Measurements from ENCODE around the gene TRIM2.

TRIM2 gene

GRCh38 chr4:153181293-153181692, 22.9 kb upstream of the TRIM2 start:
- Histone ChIP-seq H2AFZ (ENCODE audit: low read length) (no peak overlapping the region), H2BK15ac (ENCODE audit: low read length) (peak overlapping the region; percentile 0), H2BK120ac (ENCODE audit: low read depth, low read length) (no peak overlapping the region), H3K9me3 (replicated peaks in 1 of 2; ENCODE audit: control insufficient read depth in 2 of 2, insufficient read depth in 1 of 2, low read depth in 1 of 2, low read length in 2 of 2) (no peaks in the 10 kb centered on the region), H4K8ac (ENCODE audit: low read depth, low read length) (no peak overlapping the region), H3K27ac (replicated peaks; ENCODE audit: low read length) (no peak overlapping the region), H3K36me3 (replicated peaks in 1 of 2; ENCODE audit: control insufficient read depth in 2 of 2, insufficient read depth in 2 of 2, low read length in 2 of 2) (no peaks in the 10 kb centered on the region), H3K9ac (ENCODE audit: low read depth, low read length, poor library complexity) (no peak overlapping the region), H3K4ac (ENCODE audit: low read length) (no peak overlapping the region), H3K4me3 (ENCODE audit: low read length in 2 of 2) (no peak overlapping the region), H3K4me1 (ENCODE audit: control insufficient read depth in 2 of 2, insufficient read depth in 1 of 2, low read depth in 1 of 2, low read length in 2 of 2) (peaks cover 3 to 4% of the 10 kb centered on the region in 2 donors), H3K27me3 (ENCODE audit: control insufficient read depth in 3 of 3, insufficient read depth in 3 of 3, low read depth in 1 of 3, low read length in 3 of 3) (no peaks in the 10 kb centered on the region), H2BK12ac (ENCODE audit: low read length) (no peak overlapping the region), H3K18ac (ENCODE audit: low read length) (no peak overlapping the region), H3K4me2 (ENCODE audit: insufficient read depth, low read length, poor library complexity, severe bottlenecking) (no peak overlapping the region), H4K91ac (ENCODE audit: low read depth, low read length, poor library complexity) (no peak overlapping the region), H2AK5ac (ENCODE audit: low read depth, low read length) (no peak overlapping the region), H2BK5ac (ENCODE audit: low read length) (no peak overlapping the region), H3K23ac (ENCODE audit: low read depth, low read length, poor library complexity) (no peak overlapping the region), H3K79me1 (ENCODE audit: low read depth, low read length) (no peaks in the 10 kb centered on the region), H3K14ac (ENCODE audit: low read length) (no peak overlapping the region)
- WGBS, 2 donors (ENCODE audit: extremely low coverage in 2 of 2, insufficient read length in 2 of 2, insufficient replicate concordance in 1 of 2) = no CpG with 5 or more reads among the region's 6 CpGs
- no peak for DNase-seq (ENCODE audit: low spot score)

- no peak for DNase-seq (ENCODE audit: low spot score)
- no peak overlapping the region for H2AK5ac ChIP-seq (ENCODE audit: low read depth, low read length)
- H4K8ac ChIP-seq (ENCODE audit: low read depth, low read length) = no peak overlapping the region
- H2AFZ ChIP-seq (ENCODE audit: low read length) = no peak overlapping the region
- peaks cover 3 to 4% of the 10 kb centered on the region in 2 donors for H3K4me1 ChIP-seq (ENCODE audit: control insufficient read depth in 2 of 2, insufficient read depth in 1 of 2, low read depth in 1 of 2, low read length in 2 of 2)
- no peak overlapping the region for H3K14ac ChIP-seq (ENCODE audit: low read length)
- no CpG with 5 or more reads among the region's 6 CpGs for WGBS, 2 donors (ENCODE audit: extremely low coverage in 2 of 2, insufficient read length in 2 of 2, insufficient replicate concordance in 1 of 2)
- H3K4me2 ChIP-seq (ENCODE audit: insufficient read depth, low read length, poor library complexity, severe bottlenecking) = no peak overlapping the region
- H3K27me3 ChIP-seq (ENCODE audit: control insufficient read depth in 3 of 3, insufficient read depth in 3 of 3, low read depth in 1 of 3, low read length in 3 of 3) = no peaks in the 10 kb centered on the region
- H3K9ac ChIP-seq (ENCODE audit: low read depth, low read length, poor library complexity) = no peak overlapping the region
- no peak overlapping the region for H3K18ac ChIP-seq (ENCODE audit: low read length)
- no peaks in the 10 kb centered on the region for H3K36me3 ChIP-seq (replicated peaks in 1 of 2; ENCODE audit: control insufficient read depth in 2 of 2, insufficient read depth in 2 of 2, low read length in 2 of 2)
- no peak overlapping the region for H3K27ac ChIP-seq (replicated peaks; ENCODE audit: low read length)
- no peak overlapping the region for H3K4ac ChIP-seq (ENCODE audit: low read length)
- H2BK15ac ChIP-seq (ENCODE audit: low read length) = peak overlapping the region; percentile 0
- H3K79me1 ChIP-seq (ENCODE audit: low read depth, low read length) = no peaks in the 10 kb centered on the region
- H3K23ac ChIP-seq (ENCODE audit: low read depth, low read length, poor library complexity) = no peak overlapping the region
- H2BK5ac ChIP-seq (ENCODE audit: low read length) = no peak overlapping the region
- no peak overlapping the region for H2BK12ac ChIP-seq (ENCODE audit: low read length)
- H3K4me3 ChIP-seq (ENCODE audit: low read length in 2 of 2) = no peak overlapping the region
- H3K9me3 ChIP-seq (replicated peaks in 1 of 2; ENCODE audit: control insufficient read depth in 2 of 2, insufficient read depth in 1 of 2, low read depth in 1 of 2, low read length in 2 of 2) = no peaks in the 10 kb centered on the region
- no peak overlapping the region for H4K91ac ChIP-seq (ENCODE audit: low read depth, low read length, poor library complexity)
- no peak overlapping the region for H2BK120ac ChIP-seq (ENCODE audit: low read depth, low read length)
Measured at GRCh38 chr4:153181700-153182099, 22.5 kb upstream of the TRIM2 start.

- H3K14ac ChIP-seq (ENCODE audit: low read length) = no peak overlapping the region
- no peak overlapping the region for H4K91ac ChIP-seq (ENCODE audit: low read depth, low read length, poor library complexity)
- H2BK12ac ChIP-seq (ENCODE audit: low read length) = no peak overlapping the region
- no peak overlapping the region for H4K8ac ChIP-seq (ENCODE audit: low read depth, low read length)
- no peak overlapping the region for H2AK5ac ChIP-seq (ENCODE audit: low read depth, low read length)
- H3K4me1 ChIP-seq (ENCODE audit: control insufficient read depth in 2 of 2, insufficient read depth in 1 of 2, low read depth in 1 of 2, low read length in 2 of 2) = peaks cover 1 to 4% of the 10 kb centered on the region in 2 donors
- no peak overlapping the region for H3K4me3 ChIP-seq (ENCODE audit: low read length in 2 of 2)
- H2BK120ac ChIP-seq (ENCODE audit: low read depth, low read length) = no peak overlapping the region
- H3K4me2 ChIP-seq (ENCODE audit: insufficient read depth, low read length, poor library complexity, severe bottlenecking) = no peak overlapping the region
- no peaks in the 10 kb centered on the region for H3K36me3 ChIP-seq (replicated peaks in 1 of 2; ENCODE audit: control insufficient read depth in 2 of 2, insufficient read depth in 2 of 2, low read length in 2 of 2)
- H3K18ac ChIP-seq (ENCODE audit: low read length) = no peak overlapping the region
- WGBS, 2 donors (ENCODE audit: extremely low coverage in 2 of 2, insufficient read length in 2 of 2, insufficient replicate concordance in 1 of 2) = no CpG with 5 or more reads among the region's 4 CpGs
- no peak overlapping the region for H3K9ac ChIP-seq (ENCODE audit: low read depth, low read length, poor library complexity)
- no peaks in the 10 kb centered on the region for H3K27me3 ChIP-seq (ENCODE audit: control insufficient read depth in 3 of 3, insufficient read depth in 3 of 3, low read depth in 1 of 3, low read length in 3 of 3)
- H3K79me1 ChIP-seq (ENCODE audit: low read depth, low read length) = no peaks in the 10 kb centered on the region
- no peak for DNase-seq (ENCODE audit: low spot score)
- no peak overlapping the region for H2AFZ ChIP-seq (ENCODE audit: low read length)
- H3K23ac ChIP-seq (ENCODE audit: low read depth, low read length, poor library complexity) = no peak overlapping the region
- H2BK15ac ChIP-seq (ENCODE audit: low read length) = no peak overlapping the region
- H3K9me3 ChIP-seq (replicated peaks in 1 of 2; ENCODE audit: control insufficient read depth in 2 of 2, insufficient read depth in 1 of 2, low read depth in 1 of 2, low read length in 2 of 2) = no peaks in the 10 kb centered on the region
- H2BK5ac ChIP-seq (ENCODE audit: low read length) = no peak overlapping the region
- H3K27ac ChIP-seq (replicated peaks; ENCODE audit: low read length) = no peak overlapping the region
- no peak overlapping the region for H3K4ac ChIP-seq (ENCODE audit: low read length)
Measured at GRCh38 chr4:153183146-153183545, 21.1 kb upstream of the TRIM2 start.

- Histone ChIP-seq H3K23ac (ENCODE audit: low read depth, low read length, poor library complexity) (no peak overlapping the region), H2BK12ac (ENCODE audit: low read length) (no peak overlapping the region), H3K9me3 (replicated peaks in 1 of 2; ENCODE audit: control insufficient read depth in 2 of 2, insufficient read depth in 1 of 2, low read depth in 1 of 2, low read length in 2 of 2) (no peaks in the 10 kb centered on the region), H3K18ac (ENCODE audit: low read length) (no peak overlapping the region), H4K91ac (ENCODE audit: low read depth, low read length, poor library complexity) (no peak overlapping the region), H2AK5ac (ENCODE audit: low read depth, low read length) (no peak overlapping the region), H3K4me1 (ENCODE audit: control insufficient read depth in 2 of 2, insufficient read depth in 1 of 2, low read depth in 1 of 2, low read length in 2 of 2) (peaks cover 4 to 8% of the 10 kb centered on the region in 2 donors), H3K4me3 (ENCODE audit: low read length in 2 of 2) (no peak overlapping the region), H3K14ac (ENCODE audit: low read length) (no peak overlapping the region), H2BK5ac (ENCODE audit: low read length) (no peak overlapping the region), H2BK15ac (ENCODE audit: low read length) (no peak overlapping the region), H3K36me3 (replicated peaks in 1 of 2; ENCODE audit: control insufficient read depth in 2 of 2, insufficient read depth in 2 of 2, low read length in 2 of 2) (no peaks in the 10 kb centered on the region), H3K4ac (ENCODE audit: low read length) (no peak overlapping the region), H2BK120ac (ENCODE audit: low read depth, low read length) (no peak overlapping the region), H4K8ac (ENCODE audit: low read depth, low read length) (no peak overlapping the region), H3K79me1 (ENCODE audit: low read depth, low read length) (no peaks in the 10 kb centered on the region), H3K27me3 (ENCODE audit: control insufficient read depth in 3 of 3, insufficient read depth in 3 of 3, low read depth in 1 of 3, low read length in 3 of 3) (no peaks in the 10 kb centered on the region), H3K4me2 (ENCODE audit: insufficient read depth, low read length, poor library complexity, severe bottlenecking) (no peak overlapping the region), H3K9ac (ENCODE audit: low read depth, low read length, poor library complexity) (no peak overlapping the region), H3K27ac (replicated peaks; ENCODE audit: low read length) (no peak overlapping the region), H2AFZ (ENCODE audit: low read length) (no peak overlapping the region)
- no peak for DNase-seq (ENCODE audit: low spot score)
- no CpG with 5 or more reads among the region's 2 CpGs for WGBS, 2 donors (ENCODE audit: extremely low coverage in 2 of 2, insufficient read length in 2 of 2, insufficient replicate concordance in 1 of 2)
Measured at GRCh38 chr4:153185331-153185852, 18.9 kb upstream of the TRIM2 start.
